Measurements from ENCODE around the gene MTREX.

GRCh38 chr5:55327281-55327680, 19.5 kb downstream of the MTREX start:
- TF ChIP-seq, protein P1, sequence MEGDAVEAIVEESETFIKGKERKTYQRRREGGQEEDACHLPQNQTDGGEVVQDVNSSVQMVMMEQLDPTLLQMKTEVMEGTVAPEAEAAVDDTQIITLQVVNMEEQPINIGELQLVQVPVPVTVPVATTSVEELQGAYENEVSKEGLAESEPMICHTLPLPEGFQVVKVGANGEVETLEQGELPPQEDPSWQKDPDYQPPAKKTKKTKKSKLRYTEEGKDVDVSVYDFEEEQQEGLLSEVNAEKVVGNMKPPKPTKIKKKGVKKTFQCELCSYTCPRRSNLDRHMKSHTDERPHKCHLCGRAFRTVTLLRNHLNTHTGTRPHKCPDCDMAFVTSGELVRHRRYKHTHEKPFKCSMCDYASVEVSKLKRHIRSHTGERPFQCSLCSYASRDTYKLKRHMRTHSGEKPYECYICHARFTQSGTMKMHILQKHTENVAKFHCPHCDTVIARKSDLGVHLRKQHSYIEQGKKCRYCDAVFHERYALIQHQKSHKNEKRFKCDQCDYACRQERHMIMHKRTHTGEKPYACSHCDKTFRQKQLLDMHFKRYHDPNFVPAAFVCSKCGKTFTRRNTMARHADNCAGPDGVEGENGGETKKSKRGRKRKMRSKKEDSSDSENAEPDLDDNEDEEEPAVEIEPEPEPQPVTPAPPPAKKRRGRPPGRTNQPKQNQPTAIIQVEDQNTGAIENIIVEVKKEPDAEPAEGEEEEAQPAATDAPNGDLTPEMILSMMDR (IDR thresholded peaks at IDR 0.05): no peak
- no peak for TF ChIP-seq POLR2A (IDR thresholded peaks at IDR 0.05)

Measured in adrenal gland (tissue), 5 donors.